HG02678 (cell line): ENCODE results near the gene SLC12A9.
"Not testable (repeated sequence)": the region's sequence is repeated elsewhere in the genome, so short reads cannot be mapped to it uniquely, and the experiment has no call there.

Experiments used
- ATAC-seq: cut with Tn5 transposase; IDR thresholded peaks from one replicate; pipeline ENCODE4 v1.9.1; 2021; ENCODE audit warnings: mild to moderate bottlenecking, moderate library complexity; ENCODE audit not compliant: unreplicated experiment

SLC12A9 gene

DNA sequence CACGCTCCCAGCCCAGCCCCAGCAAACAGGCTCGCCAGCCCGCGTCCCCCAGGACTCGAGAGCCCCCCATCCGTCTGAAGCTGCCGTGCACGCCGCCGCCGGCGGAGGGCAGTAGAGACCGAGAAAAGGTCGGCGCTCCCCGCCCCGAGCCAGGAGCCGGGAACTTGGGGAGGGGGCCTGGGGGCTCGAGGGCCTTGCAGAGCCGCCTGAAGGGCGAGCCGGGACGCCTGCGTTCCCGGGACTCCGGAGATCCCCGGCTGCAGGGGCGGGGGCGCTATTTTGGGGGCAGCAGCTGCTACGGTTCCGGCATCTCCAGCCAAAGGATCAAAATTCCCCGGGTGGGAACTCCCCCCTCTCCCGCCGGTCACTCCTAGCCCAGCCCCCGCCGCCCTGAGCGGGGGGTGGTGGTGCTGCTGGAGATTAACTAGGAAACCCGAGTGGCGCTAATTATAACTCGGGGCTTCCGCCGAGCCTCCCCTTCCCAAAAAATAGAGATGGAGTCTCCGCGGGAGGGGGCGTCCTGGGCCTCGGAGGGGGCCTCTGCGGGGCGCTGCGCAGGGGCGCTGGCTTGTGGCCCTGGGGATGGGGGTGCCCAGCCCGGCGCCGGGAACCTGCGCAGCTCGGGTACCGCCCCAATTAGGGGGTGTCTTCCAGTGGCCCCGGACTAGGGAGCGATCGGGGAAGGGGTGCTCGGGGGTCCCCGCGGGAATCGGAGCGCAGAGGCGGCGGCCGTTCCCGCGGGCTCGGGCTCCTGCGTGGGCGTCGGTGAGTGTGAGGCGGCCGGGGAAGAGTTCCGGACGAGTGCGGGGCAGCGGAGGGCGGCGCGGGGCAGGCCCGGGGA, 42.6 kb downstream of the SLC12A9 start:
- no peak for ATAC-seq

- ATAC-seq, result no peak
Observed at GRCh38 chr7:100895701-100895955, 43.1 kb downstream of the SLC12A9 start, which contains the start of gene ACHE. ACHE (minus strand) TSS chr7:100895888; CDS start chr7:100894232, 1,656 bp downstream.

GRCh38 chr7:100895956-100896731, 43.6 kb downstream of the SLC12A9 start:
- ATAC-seq, result no peak

DNA sequence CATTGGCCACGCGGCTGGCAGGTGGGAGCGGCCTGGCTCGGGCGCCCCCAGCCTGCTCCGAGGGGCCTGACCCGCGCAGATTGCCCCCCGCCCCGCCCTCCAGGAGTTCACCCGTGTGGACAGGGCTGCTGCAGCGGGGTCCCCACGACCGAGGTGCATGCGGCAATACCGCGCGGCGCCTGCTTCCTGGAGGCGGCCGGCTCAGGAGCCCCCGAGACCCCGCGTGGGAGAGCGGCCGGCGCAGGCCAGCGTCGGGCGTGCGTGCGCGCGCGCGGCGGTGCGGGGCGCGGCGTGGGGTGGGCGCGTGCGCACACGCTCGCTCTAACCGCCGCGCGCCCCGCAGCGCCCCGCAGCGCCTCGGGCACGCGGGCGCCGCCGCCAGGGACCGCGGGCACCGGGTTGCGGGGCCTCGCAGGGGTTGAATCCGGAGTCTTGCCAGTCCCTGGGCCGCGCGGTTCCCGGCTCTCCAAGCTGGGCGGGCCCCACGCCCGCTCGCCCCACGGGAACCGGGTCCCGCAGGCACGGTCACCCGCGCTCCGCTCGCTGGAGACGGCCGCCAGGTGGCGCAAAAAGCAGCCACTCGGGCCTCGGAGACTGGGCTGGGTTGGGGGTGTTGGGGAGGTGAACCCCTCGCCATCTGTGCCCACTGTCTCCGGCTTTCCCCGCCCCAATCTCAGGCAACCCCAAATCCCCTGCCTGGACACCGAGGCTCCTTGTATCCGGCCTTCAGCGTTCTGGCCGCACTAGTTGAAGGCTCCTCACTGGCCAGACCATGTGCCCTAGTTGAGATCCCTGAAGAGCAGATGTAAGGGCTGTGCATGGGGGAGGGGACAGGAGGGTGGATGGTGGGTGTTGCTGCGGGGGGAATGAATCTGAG, 44.5 kb downstream of the SLC12A9 start:
- no peak for ATAC-seq

DNA sequence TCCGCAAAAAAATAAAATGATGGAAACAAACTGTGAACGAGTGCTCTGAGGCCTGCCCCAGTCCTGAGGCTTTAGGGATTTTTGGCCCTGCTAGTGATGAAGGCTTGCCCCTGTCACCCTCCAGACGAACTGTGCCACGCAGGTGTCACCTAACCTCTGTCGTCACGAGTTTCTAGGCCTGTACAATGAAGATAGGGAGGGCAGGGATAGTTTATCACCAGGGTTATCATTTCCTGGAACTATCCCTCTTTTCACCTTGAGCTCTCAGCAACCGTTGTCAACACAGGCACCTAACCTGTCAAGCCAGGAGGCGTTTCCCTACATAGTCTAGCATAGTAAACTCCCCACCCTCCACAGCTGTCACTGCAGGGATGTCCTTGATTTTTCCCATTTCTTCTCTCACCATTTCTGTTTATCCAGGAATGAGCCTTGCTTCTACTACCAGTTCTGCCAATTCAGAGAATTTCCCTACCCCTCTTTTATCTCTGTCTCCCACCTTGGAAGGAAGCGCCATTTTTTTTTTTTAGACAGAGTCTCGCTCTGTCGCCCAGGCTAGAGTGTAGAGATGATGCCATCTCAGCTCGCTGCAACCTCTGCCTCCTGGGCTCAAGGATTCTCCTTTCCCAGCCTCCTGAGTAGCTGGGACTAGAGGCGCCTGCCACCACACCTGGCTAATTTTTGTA, 45.4 kb downstream of the SLC12A9 start:
- no peak for ATAC-seq

- ATAC-seq, result no peak
Observed at GRCh38 chr7:100899432-100899831, 46.9 kb downstream of the SLC12A9 start.

DNA sequence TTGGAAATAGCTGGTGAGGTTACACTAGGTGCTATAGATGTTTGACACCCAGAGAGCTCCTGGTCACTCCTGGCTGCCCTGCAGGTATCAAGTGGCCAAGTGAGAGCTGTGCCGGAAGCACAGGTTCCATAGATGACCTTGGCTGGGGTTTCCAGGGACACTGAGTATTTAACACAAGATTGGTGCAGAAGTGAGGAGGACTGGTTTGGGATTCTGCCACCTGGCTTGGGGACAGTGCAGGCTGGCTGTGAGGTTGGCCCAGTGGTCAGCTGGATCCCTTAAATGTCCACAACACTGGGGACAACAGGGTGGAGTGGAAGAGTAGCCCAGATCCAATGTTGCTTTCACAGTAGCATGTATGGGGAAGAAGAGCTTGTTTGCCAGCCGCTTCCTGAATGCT, 48.5 kb downstream of the SLC12A9 start:
- no peak for ATAC-seq

DNA sequence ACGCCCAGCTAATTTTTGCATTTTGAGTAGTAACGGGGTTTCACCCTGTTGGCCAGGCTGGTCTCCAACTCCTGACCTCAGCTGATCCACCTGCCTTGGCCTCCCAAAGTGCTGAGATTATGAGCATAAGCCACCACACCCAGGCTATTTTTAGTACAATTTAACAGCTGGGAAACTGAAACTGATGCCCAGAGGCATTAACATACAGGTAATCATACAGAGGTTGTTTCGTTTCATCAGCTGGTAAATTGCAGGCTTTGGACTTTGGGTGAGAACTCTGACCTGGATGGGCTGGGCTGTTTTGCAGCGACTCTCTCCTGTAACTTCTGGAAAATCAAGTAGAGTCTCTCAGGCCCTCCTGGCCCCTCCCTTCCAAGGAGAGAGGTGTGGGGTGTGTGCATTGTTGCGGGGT, 49.4 kb downstream of the SLC12A9 start:
- no peak for ATAC-seq

DNA sequence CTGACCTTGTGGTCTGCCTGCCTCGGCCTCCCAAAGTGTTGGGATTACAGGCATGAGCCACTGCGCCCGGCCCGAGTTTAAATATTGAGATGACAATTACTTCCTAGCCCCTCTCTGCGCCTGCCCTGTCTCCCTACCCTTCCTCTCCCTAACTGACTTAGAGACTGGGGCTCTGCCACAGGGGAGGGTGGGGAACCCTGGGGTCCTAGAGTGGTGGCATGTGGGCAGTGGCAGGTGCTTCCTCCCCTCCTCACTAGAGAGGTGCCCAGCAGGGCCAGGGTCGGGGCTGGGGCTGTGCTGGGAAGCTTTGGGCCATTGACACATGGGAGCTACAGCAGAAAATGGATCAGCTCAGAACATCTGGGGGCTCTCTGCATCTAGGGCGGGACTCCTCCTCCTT, 50.1 kb downstream of the SLC12A9 start:
- ATAC-seq, result no peak

GRCh38 chr7:100908512-100908911, 56.0 kb downstream of the SLC12A9 start:
- no peak for ATAC-seq

- ATAC-seq, result not testable (repeated sequence)
Observed at GRCh38 chr7:100910443-100910842, 57.9 kb downstream of the SLC12A9 start.

DNA sequence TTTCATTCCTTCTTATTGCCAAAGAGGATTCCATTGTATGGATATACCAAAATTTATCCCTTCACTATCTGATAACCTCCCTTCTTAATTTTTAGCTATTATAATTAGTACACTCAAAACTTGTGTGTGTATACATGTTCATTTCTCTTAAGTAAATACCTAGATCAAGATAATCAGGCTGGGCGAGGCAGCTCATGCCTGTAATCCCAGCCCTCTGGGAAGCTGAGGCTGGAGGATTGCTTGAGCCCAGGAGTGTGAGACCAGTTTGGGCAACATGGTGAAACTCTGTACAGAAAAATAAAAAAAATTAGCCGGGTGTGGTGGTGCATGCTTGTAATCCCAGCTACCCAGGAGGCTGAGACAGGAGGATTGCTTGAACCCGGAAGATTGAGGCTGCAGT, 59.0 kb downstream of the SLC12A9 start:
- no peak for ATAC-seq

GRCh38 chr7:100914208-100914878, 61.8 kb downstream of the SLC12A9 start:
- ATAC-seq, result no peak

DNA sequence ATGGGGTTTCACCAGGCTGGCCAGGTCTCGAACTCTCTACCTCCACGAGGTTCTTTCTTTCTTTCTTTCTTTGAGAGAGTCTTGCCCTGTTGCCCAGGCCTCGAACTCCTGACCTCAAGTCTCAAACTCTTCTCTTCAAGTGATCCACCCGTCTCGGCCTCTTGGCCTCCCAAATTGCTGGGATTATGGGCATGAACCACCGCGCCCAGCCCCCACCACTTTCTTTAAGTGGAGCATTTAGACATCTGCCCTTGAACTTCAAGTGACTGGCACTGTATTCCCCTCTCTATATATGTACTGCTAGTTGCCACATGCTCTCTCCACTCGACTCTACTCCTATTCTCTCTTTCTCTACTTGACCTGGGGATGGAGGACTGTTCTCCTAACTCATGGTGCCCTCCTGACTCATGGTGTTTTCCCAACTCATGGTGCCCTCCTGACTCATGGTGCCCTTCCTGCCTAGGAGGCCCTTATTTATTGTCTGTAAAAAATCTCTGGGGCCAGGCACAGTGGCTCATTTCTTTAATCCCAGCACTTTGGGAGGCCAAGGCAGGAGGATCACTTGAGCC, 62.5 kb downstream of the SLC12A9 start:
- ATAC-seq, result no peak
